ENCODE data around the gene PHLDA2. TPM values are rescaled to one million over a fixed set of nuclear protein-coding genes. Genes with fewer than 3 reads are reported as not detected.

The PHLDA2 gene
- total and polyA plus RNA-seq, 9 of the 15 experiments (the other 6 are each of a cell fraction or from before 2014, with no cell fraction given) = 0.43 to 42.4 (median 4.7) TPM

- TF ChIP-seq MAZ (CRISPR knock-in tag; conservative IDR thresholded peaks at IDR 0.05 in 1 of 2, IDR thresholded peaks at IDR 0.05 in 1 of 2) = peak in 1 of 2 experiments; percentile 50; a peak in 2 of 4 replicates
- TF ChIP-seq PRMT5 (CRISPR knock-in tag; IDR thresholded peaks at IDR 0.05) = no peak
- peak; percentile 40; the same call in 1 of the 2 replicates for TF ChIP-seq ARID4B (CRISPR knock-in tag; IDR thresholded peaks at IDR 0.05)
- no peak for TF ChIP-seq RCOR1 (IDR thresholded peaks at IDR 0.05; ENCODE audit: borderline replicate concordance in 1 of 2, low read depth in 2 of 2, low read length in 2 of 2)
- TF ChIP-seq RB1 (IDR thresholded peaks at IDR 0.05; ENCODE audit: low read depth) = peak; percentile 76; the same call in 1 of the 2 replicates
- peak; percentile 95 for TF ChIP-seq VEZF1 (CRISPR knock-in tag; IDR thresholded peaks at IDR 0.05)
- TF ChIP-seq TSC22D4 (tag; IDR thresholded peaks at IDR 0.05) = no peak
- TF ChIP-seq ZNF830 (CRISPR knock-in tag; IDR thresholded peaks at IDR 0.05) = 0 out of 2 replicates have a peak, but pooled peaks have one; percentile 13
- 0 out of 2 replicates have a peak, but pooled peaks have one; percentile 3 for TF ChIP-seq ZNF263 (CRISPR knock-in tag; IDR thresholded peaks at IDR 0.05; ENCODE audit: borderline replicate concordance)
- peak; percentile 83; the same call in 1 of the 2 replicates for TF ChIP-seq KLF13 (tag; IDR thresholded peaks at IDR 0.05; ENCODE audit: borderline replicate concordance, low read depth)
- TF ChIP-seq RBM22 (IDR thresholded peaks at IDR 0.05; ENCODE audit: low read depth, low read length, poor library complexity, severe bottlenecking) = peak; percentile 84
- peak in 1 of 3 experiments; percentile 15 for TF ChIP-seq YY1 (IDR thresholded peaks at IDR 0.05; ENCODE audit: borderline replicate concordance in 1 of 3, control insufficient read depth in 1 of 3, extremely low read depth in 1 of 3, insufficient read depth in 3 of 3, insufficient read length in 1 of 3, insufficient replicate concordance in 2 of 3, low read depth in 1 of 3, low read length in 2 of 3)
- TF ChIP-seq CREB1 (IDR thresholded peaks at IDR 0.05) = no peak
- no peak for TF ChIP-seq CREB1 (CRISPR knock-in tag; IDR thresholded peaks at IDR 0.05)
- TF ChIP-seq POLR2AphosphoS5 (IDR thresholded peaks at IDR 0.05; ENCODE audit: control insufficient read depth, insufficient read depth, low read depth, low read length) = peak; percentile 49; the same call in 1 of the 2 replicates
- TF ChIP-seq ZC3H4 (CRISPR knock-in tag; IDR thresholded peaks at IDR 0.05; ENCODE audit: borderline replicate concordance) = peak; percentile 20; the same call in 1 of the 2 replicates
- TF ChIP-seq ZNF707 (CRISPR knock-in tag; conservative IDR thresholded peaks at IDR 0.05) = no peak
- no peak for TF ChIP-seq RUNX1 (IDR thresholded peaks at IDR 0.05; ENCODE audit: low read depth)
- 0 out of 2 replicates have a peak, but pooled peaks have one; percentile 7 for TF ChIP-seq ZNF124 (CRISPR knock-in tag; IDR thresholded peaks at IDR 0.05)
- peak in 1 of 2 experiments; percentile 80 for TF ChIP-seq E2F6 (IDR thresholded peaks at IDR 0.05; ENCODE audit: borderline replicate concordance in 1 of 2, extremely low read depth in 1 of 2, insufficient read depth in 1 of 2, insufficient read length in 1 of 2, low read depth in 1 of 2, low read length in 1 of 2, poor library complexity in 1 of 2, severe bottlenecking in 1 of 2)
Measured at GRCh38 chr11:2885678-2886081, 43.5 kb downstream of the PHLDA2 start, which contains the start of gene CDKN1C (continued).

All from K562 (cell line).